Measurements from ENCODE around the gene KTN1.

Gene KTN1

DNA sequence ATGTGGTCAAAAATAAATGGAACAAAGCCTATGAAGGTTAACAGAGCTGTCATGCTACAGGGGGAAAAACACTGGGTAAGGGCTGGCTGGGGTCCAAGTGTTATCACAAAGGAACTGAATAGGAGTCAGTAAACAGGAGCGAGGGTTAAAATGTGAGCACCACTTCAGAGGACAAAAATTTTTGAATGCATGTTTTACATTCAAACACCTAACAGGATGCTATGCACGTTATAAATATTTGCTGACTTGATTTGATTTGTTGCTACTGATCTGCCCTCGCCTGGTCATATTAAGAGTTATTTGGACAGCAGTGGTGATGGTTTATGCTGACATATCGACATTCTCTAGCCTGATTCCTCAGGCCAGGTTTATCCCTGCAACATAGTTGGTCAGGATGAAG, 7.4 kb upstream of the KTN1 start:
- DNase-seq, result no peak

DNA sequence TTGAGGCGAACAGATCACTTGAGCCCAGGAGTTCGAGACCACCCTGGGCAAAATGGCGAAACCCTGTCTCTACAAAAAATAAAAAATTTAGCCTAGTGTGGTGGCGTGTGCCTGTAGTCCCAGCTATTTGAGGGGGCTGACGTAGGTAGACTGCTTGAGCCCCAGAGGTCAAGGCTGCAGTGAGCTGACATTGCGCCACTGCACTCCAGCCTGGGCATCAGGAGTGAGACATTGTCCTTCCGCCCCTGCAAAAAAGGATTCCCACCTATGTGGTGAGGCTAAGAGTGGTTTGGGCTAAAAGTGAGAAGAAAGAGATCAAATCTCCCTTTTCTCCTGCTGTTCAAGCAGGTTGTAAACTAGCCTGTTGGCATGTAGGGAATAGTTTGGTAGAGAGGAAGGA, 5.0 kb upstream of the KTN1 start:
- DNase-seq, result no peak

DNA sequence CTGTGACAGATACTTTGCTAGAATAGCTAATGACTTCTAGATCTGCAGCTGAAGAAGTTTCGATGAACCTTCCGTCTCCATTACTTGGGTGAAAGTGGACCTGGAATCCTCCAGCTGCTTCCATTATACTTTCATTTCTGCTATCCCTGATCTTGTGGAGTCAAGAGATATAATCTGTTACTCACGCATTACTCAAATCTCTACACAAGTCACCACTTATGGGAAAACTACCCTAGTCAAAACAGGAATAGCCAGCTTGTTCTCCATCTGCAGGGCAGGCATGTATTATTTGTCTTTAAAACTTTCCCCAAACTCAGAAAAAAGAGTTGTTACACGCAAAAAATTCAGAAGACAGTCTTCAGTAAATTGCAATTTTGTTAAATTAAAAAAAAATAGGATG, 2.8 kb upstream of the KTN1 start:
- no peak for DNase-seq

DNA sequence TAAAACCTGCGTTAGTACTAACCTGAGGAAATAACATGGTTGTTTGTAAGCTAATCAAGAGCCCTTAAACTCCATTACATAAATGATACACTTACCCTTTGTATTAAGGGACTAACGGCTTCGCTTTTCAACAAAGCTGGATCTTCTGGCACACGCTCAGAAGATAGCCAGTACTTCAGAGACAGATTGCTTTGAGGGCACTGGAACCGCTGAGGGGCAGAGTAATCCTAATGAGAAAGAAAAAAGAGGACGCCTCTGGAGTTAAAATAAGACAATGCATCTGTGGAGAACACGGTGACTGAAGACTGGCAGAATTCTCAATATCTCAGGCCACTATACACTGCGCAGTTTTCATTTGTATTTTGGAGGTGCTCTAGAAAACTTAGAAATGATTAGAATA, 1.5 kb upstream of the KTN1 start:
- DNase-seq, result no peak

DNA sequence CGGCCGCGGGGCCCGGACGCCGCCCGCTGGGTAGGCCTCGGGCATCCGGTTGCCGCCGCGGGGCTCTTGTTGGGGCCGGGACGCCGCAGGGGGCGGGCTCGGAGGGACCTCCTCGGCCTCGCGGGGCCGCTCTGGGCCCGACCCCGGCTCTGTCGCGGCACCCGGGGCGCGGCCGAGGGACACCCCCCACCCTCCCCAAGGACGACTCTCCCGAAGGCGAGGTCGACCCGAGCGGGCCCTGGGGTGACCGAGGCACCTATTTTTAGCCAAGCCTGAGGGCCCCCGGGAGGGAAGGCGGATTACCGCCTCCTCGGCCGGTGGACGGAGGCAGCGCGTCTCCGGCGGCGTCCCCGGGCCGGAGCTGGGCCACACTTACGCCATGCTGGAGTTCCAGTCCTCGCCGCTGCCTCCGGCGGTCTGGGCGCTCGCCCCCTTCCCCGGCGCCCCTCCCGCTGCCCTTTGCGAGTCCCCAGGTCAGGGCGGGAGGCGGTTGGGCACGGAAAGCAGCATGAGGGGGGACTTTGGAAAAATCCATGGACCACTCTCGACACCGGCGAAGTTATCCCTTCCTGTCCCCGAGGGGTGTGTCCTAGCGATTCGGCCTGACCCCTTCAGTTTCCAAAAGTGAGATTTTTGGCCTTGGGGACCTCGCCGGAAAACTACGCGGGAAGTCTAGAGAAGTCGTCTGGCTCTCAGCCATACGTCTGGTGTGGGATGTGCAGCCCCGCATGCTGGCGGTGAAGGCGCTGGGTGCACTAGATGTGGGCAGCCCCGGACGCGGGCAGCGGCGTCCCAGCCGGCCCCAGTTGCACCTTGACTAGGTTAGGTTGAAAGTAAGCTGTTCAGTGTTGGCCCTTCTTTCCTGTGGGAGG, 699 bp downstream of the KTN1 start:
- no peak for DNase-seq

DNA sequence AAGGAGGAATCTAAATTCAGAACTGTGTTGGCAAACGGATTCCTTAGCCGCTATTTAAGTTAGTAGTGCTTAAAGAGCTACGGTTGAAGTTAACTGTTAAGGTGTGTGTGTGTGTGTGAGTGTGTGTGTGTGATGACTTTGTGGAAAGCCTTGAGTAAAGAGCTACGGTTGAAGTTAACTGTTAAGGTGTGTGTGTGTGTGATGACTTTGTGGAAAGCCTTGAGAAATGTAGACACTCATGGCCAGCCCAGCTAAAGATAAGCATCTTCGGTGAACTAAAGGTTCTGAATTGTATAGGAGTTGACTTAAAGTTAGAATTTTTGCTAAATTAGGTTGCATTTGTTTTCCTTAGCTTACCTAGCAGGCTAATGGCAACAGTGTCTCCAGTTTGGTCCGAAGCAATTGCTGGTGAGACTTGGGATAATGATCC, 1.4 kb downstream of the KTN1 start:
- no peak for DNase-seq

DNA sequence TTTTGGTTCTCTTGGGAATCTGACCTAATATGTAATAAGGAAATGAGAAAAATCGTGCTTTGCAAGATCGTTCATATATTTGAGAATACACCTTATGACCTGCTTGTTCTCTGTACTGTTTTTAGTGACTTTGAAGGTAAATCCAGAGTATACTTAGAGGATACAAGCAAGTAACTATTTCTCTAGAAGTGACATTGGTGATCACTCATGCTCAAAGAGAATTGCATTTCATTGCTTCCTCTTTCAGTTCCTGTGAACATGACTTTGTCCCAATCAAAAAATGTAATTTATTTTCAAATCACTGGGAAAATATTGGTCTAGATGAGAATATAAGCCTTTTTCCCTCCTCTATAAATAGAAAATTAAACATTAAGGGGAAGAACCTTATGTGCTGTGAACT, 2.7 kb downstream of the KTN1 start:
- DNase-seq, result no peak

DNA sequence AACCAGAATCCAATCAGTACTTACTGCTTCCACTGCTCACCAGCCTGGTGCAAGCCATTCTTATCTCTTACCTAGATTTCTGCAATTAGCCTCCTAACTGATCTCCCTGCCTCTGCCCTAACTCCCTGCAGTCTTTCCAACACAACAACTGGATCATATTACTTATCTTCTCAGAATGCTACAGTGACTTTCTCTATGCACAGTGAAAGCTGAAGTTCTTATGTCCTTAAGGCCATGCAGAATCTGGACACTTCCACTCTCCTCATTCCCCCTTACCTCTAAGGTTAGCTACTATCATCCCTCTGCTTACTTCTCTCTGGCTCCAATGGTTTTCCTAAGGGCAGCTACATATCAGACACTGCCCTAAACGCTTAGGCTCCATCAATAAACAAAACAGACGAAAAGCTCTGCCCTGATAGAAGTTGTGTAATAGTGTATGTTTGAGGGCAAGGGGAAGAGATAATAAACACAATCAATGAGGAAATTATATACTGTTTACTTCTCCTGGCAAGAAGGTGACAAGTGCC, 4.0 kb downstream of the KTN1 start:
- DNase-seq, result no peak

DNA sequence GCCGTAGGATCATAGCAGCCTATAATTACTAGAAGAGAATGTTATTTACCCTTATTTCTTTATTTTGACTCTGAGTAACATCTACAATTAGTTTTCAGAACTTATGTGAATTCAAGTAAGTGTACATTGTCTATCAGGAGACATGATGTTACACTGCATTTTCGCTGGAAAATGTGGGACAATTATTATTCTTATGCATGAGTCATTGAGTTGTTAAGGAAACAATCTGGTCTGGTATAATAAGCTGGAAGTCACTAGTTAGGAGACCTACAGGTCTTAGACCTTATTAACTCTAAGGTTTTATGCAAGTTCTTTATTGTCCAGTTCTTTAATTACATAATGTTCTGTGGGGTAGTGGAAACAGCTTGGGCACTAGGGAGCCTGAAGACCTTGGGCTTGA, 5.8 kb downstream of the KTN1 start:
- DNase-seq, result no peak

DNA sequence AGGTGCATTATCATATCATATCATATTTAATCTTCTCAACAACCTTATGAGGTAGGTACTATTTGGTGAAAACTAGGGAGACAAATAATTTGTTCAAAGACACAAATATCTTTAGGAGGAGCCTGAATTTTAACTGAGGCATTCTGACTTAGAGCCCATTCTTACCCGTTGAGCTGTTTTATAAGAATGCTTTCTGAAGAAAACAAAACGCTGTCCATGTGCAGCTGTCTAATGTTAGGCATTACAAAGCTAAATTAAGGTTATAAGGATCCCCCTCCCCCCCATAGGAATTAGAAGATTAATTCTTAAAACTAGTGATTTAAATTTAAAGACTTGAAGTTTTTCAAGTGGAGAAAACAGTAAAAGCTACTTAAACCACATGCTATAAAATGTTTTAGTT, 6.4 kb downstream of the KTN1 start:
- DNase-seq, result no peak

DNA sequence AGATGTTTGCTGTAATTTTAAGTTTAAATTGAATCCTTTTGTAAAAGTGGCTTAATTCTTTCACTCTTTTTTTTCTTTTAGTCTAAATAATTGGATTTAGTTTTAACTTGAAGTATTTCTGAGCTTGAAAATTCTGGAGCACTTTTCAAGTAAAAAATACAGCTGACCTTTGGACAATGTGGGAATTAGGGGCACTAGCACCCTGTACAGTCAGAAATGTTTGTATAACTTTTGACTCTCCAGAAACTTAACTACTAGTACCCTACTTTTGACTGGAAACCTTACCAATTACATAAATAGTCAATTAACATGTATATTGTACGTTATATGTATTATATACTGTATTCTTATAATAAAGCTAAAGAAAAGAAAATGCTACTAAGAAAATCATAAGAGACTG, 7.8 kb downstream of the KTN1 start:
- no peak for DNase-seq

DNA sequence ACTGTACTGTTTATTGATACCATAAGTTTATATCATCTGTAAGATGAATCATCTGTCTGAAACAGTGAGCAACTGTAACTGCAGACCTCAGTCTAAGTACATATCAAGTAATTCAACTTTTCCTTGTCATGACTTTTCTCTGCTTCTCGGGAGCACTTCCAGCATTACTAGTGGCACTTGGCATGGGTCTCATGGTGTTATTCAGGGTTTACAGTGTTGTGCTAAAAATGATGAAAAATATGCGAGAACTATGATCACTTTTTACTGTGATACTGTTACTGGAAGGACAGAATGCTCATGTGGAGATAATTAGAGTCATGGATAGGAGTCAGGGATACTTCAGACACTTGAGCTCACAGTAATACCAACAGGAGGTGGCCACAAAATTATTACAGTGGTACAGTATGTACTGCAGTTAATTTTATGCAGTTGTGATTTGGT, 8.3 kb downstream of the KTN1 start:
- DNase-seq, result no peak

DNA sequence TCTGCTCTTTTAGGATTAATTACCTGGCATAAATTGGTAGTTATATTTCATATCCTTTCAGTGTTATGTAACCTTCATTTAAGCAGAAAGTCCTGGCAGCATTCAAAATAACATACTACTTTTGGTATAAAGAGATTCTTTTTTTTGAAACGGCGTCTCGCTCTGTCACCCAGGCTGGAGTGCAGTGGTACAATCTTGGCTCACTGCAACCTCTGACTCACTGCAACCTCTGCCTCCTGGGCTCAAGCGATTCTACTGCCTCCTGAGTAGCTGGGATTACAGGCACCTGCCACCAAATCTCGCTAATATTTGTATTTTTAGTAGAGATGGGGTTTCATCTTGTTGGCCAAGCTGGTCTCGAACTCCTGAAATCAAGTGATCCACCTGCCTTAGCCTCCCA, 9.2 kb downstream of the KTN1 start:
- DNase-seq, result no peak

DNA sequence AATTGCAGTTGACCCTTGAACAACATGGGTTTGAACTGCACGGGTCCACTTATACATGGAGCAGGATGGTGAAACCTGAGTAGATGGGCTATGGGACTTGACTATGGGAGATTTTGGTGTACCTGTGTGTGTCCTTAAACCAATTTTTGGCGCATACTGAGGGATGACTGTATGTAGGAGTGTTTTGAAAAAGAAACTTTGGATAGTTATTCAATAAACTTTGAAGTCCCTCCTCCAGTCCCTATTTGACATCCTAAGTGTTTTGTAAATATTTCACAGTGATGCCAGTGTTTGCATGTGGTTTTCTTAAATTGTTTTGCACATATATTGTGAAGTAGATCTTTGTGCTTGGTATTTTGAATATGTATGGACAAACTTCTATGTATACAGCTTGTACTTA, 12.4 kb downstream of the KTN1 start:
- DNase-seq, result no peak

DNA sequence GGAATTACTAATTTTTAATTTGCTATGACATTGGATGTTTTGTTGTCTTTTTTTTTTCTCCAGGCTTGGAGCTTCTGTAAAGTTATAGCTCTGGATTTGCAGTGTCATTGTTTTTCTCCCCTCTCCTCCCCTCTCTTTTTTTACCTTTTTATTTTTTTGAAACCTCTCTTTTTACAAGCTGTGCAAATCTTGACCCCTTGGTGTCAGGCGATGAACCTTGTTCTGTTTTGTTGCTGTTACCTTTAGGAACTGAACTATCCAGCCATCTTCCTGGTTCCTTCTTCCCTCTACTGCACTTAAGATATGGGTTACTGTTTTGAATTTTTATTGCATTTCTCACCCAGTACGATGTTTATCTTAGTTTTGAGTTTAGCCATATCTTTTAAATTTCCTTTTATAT, 13.7 kb downstream of the KTN1 start:
- no peak for DNase-seq

DNA sequence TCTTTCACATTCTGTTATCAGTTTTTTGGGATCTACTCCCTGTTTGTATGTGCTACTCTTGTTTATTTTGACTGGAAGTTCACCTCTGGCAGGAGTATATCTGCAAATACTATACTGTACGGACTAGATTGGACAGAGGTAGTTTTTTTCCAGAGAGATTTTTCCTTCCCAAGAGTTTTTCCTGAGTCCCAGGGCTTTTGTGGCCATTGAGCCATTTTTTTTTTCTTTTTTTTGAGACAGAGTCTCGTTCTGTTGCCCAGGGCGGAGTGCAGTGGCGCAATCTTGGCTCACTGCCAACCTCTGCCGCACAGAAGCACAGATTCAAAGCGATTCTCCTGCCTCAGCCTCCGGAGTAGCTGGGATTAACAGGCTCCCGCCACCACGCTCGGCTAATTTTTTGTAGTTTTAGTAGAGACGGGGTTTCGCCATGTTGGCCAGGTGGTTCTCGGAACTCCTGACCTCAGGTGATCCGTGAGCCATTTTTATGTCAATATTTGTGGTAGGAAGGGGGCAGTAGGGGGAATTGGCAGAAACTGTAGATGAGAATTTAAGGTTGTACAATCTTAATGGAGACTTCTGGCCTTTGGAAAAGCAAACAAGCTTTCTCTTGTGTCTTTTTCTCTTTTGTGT, 19.4 kb downstream of the KTN1 start:
- no peak for DNase-seq

DNA sequence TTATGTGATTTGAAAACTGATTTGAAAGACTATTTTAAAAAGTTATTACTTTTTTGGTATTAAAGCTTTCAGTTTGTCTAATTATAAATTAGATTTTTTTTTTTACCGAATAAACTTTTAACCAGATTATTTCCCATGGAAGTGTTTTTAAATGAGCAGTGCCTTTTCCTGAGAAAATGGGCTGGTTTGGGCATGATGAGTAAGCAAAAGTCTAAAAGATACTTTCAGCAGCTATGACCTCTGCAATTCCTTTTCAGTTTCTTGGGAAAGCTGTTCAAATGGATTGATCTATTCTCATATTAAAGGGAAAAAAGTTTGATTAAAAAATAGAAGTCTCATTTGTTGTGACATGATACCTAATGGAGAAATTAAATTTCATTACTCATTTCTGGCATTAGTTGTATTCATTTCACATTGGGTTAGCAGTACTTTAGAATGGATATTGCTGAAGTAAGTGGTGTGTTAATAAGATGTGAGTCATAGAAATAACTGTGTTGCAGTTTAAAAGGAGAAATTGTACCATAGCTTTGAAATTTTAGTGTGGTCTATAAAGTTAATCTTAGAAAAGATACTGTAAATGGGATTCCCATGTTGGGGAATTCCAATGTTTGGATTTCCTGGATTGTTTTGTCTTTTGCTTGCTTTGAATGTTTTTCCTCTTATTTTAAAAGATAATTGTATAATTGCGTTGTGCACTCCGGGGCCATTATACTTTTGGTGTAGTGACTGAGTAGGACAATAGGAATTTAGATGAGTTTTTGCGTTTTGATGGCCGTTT, 21.0 kb downstream of the KTN1 start:
- DNase-seq, result no peak

DNA sequence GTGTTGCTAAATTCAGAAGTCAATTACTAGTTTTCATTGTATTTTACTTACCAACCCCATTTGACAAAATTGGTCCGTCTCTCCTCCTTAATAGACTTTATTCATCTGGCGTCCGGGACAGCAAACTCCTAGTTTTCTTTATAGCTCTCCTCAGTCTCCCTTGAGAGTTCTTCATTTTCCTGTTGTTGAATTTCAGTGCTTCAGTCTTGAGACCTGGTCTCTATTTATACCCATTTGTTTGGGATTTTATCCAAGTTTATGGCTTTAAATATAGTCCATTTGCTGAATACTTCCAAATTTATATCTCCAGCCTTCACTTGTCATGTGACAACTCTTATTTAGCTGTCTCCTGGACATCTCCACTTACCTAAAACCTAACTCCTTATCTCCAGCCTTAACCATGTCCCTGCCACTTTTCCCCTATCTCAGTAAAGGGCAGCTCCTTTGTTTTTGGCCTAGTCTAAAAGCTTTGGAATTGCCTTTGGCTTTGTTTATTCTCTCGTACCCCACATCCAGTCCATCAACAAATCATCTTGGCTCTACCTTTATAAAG, 23.5 kb downstream of the KTN1 start:
- DNase-seq, result no peak

DNA sequence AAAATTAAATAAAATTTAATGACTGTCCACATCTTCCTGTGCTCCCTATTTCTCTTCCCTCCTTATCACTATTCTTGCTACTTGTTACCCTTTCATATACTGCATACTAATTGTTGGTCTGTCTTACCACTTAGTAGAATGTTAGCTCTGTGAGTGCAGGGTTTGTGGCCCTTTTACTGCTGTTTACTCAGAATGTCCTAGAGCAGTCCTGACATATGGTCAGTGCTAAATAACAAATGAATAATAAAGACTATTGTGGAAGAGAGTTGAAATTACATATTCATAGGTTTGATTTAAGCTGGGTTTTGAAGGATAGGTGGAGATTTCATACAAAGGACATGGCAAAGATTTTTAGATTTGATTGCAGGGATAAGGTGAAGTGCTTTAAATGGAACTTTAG, 24.5 kb downstream of the KTN1 start:
- no peak for DNase-seq

DNA sequence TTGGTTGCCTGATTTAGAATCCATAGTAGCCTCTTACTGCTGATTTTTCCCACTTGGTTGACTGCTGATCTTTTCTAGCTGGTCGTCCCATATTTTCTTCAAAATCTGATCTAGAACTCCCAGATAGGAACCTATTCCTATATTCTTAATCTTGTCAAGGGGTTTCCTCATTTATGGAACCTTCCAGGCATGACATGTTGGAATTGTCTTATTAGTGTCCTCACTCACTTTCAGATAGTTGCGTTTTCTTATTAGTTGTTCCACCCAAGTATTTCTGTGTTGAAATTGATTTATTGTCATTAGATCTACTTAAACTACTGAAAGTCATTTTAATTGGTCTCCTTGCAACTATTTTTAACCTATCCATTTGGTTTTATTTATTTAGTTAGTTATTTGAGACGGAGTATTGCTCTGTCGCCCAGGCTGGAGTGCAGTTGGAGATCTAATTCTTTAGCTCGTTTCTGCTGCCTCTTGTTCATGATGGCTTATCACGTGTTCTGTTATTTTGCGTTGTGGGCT, 25.0 kb downstream of the KTN1 start:
- no peak for DNase-seq

DNA sequence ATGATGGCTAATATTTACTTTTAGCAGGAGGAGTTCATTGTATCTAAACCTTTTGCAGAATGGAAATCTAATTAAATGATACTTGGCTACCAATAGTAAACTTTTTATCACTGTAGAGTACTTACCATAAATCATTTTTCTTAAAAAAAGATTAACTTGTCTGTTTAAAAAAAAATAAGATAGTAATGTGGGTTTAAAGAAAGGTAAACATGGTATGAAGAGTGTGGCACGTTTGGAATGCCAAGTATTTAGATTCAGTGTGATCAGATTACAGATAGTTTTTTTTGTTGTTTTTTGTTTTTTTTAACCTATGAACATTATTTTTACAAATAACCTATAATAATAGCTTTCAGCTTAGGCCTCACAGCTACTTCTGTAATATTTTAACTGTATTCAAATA, 25.8 kb downstream of the KTN1 start:
- DNase-seq, result no peak

DNA sequence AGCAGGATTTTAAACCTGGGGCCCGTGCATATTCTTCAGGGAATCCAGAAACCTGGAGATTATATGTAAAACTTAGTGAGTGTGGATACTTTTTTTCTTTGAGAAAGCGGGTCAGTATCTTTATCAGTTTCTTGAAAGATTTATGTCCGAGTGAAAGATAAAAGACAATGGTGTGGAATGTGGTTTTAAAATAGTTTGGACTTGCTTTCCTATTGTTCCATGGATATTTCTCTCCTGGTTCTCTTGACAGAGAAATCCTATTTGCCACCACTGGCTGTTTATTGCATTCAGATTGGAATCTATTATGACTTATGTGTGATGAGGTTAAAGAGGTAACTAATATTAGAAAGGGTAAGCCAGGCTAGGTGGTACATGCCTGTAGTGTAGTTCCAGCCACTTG, 27.4 kb downstream of the KTN1 start:
- DNase-seq, result no peak

DNA sequence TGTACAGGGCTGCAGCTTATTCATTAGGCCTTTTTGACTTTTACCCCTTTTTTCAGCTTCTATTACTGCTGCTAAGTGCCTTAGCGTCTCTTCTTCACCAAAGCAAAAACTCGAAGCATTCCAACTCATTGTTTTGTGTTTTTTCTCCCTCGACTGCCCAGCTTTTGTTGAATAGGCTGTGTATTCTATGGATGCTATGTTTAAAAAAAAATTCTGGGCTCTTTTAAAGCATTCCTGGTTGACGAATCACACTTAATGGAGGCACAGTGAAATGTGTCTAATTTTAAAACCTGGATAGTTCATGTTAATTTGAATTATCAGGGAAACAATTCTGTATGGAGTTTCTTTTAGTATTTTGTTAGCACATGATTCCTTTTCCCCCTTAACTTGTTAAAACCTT, 29.7 kb downstream of the KTN1 start:
- no peak for DNase-seq
